GM23338 (cell line): ENCODE data around the gene CACNA2D1. TPM values are rescaled to one million over a fixed set of nuclear protein-coding genes. Genes with fewer than 3 reads are reported as not detected.

Source experiments
- ATAC-seq: fragments of 200-7000 bp; cut with Tn5 transposase; 3 replicates; pipeline ENCODE4 v1.9.1; 2020
- DNase-seq: peaks from one replicate; pipeline ENCODE4 v3.0.0-alpha.2; 2015; ENCODE audit warnings: low spot score
- H2AFZ ChIP-seq: fragments of 200-600 bp; sonication (generic); 2 replicates; pipeline ENCODE4 v1.8.0; 2016; ENCODE audit warnings: antibody characterized with exemption, mild to moderate bottlenecking, moderate library complexity
- H3F3A ChIP-seq: fragments of 200-600 bp; sonication (generic); replicated peaks from 2 replicates; pipeline ENCODE4 v1.8.0; 2017; ENCODE audit warnings: antibody characterized with exemption, mixed run types, low read depth
- H3K27ac ChIP-seq: fragments of 200-600 bp; sonication (generic); 2 replicates; pipeline ENCODE4 v1.6.1; 2016; ENCODE audit warnings: low read depth
- H3K27me3 ChIP-seq: fragments of 200-600 bp; sonication (generic); 2 replicates; pipeline ENCODE4 v1.8.0; 2016; ENCODE audit warnings: mild to moderate bottlenecking, mixed run types, moderate library complexity; ENCODE audit not compliant: insufficient read depth
- H3K36me3 ChIP-seq: fragments of 200-600 bp; sonication (generic); 2 replicates; pipeline ENCODE4 v1.8.0; 2016; ENCODE audit warnings: mild to moderate bottlenecking; ENCODE audit not compliant: insufficient read depth
- H3K4me1 ChIP-seq: fragments of 200-600 bp; sonication (generic); 2 replicates; pipeline ENCODE4 v1.8.0; 2016; ENCODE audit warnings: mild to moderate bottlenecking, moderate library complexity; ENCODE audit not compliant: insufficient read depth
- H3K4me2 ChIP-seq: fragments of 200-600 bp; sonication (generic); 2 replicates; pipeline ENCODE4 v1.7.1; 2017; ENCODE audit warnings: mixed run types
- H3K4me3 ChIP-seq: fragments of 200-600 bp; sonication (generic); 2 replicates; pipeline ENCODE4 v1.6.1; 2016; ENCODE audit warnings: mixed run types
- H3K79me2 ChIP-seq: fragments of 200-600 bp; sonication (generic); replicated peaks from 2 replicates; pipeline ENCODE4 v1.8.0; 2017; ENCODE audit warnings: mild to moderate bottlenecking; ENCODE audit not compliant: insufficient read depth
- H3K9me2 ChIP-seq: fragments of 200-600 bp; sonication (generic); 2 replicates; pipeline ENCODE4 v1.8.0; 2017; ENCODE audit not compliant: insufficient read depth
- H4K20me1 ChIP-seq: fragments of 200-600 bp; sonication (generic); replicated peaks from 2 replicates; pipeline ENCODE4 v1.8.0; 2017; ENCODE audit warnings: mild to moderate bottlenecking; ENCODE audit not compliant: insufficient read depth
- H3K27ac Mint-ChIP-seq: 2 replicates; pipeline ENCODE4 v1.8.0; 2020; ENCODE audit warnings: inconsistent platforms, mild to moderate bottlenecking, moderate library complexity, mixed read lengths
- H3K27me3 Mint-ChIP-seq: 3 replicates; pipeline ENCODE4 v1.8.0; 2022; ENCODE audit warnings: low read depth, mild to moderate bottlenecking, moderate library complexity, mixed read lengths, inconsistent platforms; ENCODE audit not compliant: insufficient read depth, poor library complexity
- H3K36me3 Mint-ChIP-seq: 3 replicates; pipeline ENCODE4 v1.8.0; 2021; ENCODE audit warnings: low read depth, mild to moderate bottlenecking, inconsistent platforms, moderate library complexity, mixed read lengths
- H3K4me1 Mint-ChIP-seq: 3 replicates; pipeline ENCODE4 v1.8.0; 2020; ENCODE audit warnings: mild to moderate bottlenecking, inconsistent platforms, mixed read lengths
- H3K4me3 Mint-ChIP-seq: 3 replicates; pipeline ENCODE4 v1.8.0; 2021; ENCODE audit warnings: moderate library complexity, mild to moderate bottlenecking, inconsistent platforms, mixed read lengths
- H3K9me3 Mint-ChIP-seq: 3 replicates; pipeline ENCODE4 v1.8.0; 2020; ENCODE audit warnings: moderate library complexity, mild to moderate bottlenecking, inconsistent platforms, mixed read lengths
- EZH2 ChIP-seq: fragments of 200-600 bp; sonication (generic); IDR thresholded peaks from one replicate; pipeline ENCODE4 v1.8.0; 2017; ENCODE audit warnings: antibody characterized with exemption, mild to moderate bottlenecking, low read depth; ENCODE audit not compliant: unreplicated experiment
- JUNB ChIP-seq: IDR thresholded peaks from one replicate; pipeline ENCODE4 v1.6.1; 2016; ENCODE audit warnings: antibody characterized with exemption; ENCODE audit not compliant: unreplicated experiment
- NANOG ChIP-seq: IDR thresholded peaks from 2 replicates; pipeline ENCODE4 v1.6.1; 2016; ENCODE audit warnings: antibody characterized with exemption, borderline replicate concordance
- POLR2AphosphoS5 ChIP-seq: IDR thresholded peaks from 2 replicates; pipeline ENCODE4 v1.6.1; 2016; ENCODE audit warnings: antibody characterized with exemption, low read depth
- STAT1 ChIP-seq: IDR thresholded peaks from one replicate; pipeline ENCODE4 v1.6.1; 2016; ENCODE audit warnings: antibody characterized with exemption; ENCODE audit not compliant: unreplicated experiment
- ZNF114 ChIP-seq: fragments of 250-450 bp; sonication (Bioruptor Pico); IDR thresholded peaks from 2 replicates; pipeline ENCODE4 v1.5.0; 2020; ENCODE audit warnings: mild to moderate bottlenecking, moderate library complexity
- polyA plus RNA-seq: library from polyadenylated mRNA; unstranded; fragments of >200 nt; fragmentation: Nextera tagmentation; extraction: Ambion mirVana; gene quantifications from 2 replicates; pipeline ENCODE4 v1.2.1, GENCODE V29; 2016
- total RNA-seq: library from RNA; depleted of rRNA; stranded (reverse); fragments of >200 nt; shearing (Covaris generic); gene quantifications from 2 replicates; pipeline ENCODE4 v1.2.3, GENCODE V29; 2014
- TF ChIP-seq, protein P1 (sequence below): IDR thresholded peaks from 2 replicates; pipeline ENCODE4 v1.6.1; 2016; ENCODE audit warnings: antibody characterized with exemption
- TF ChIP-seq, protein P2 (sequence below): IDR thresholded peaks from one replicate; pipeline ENCODE4 v1.6.1; 2018; ENCODE audit warnings: antibody characterized with exemption; ENCODE audit not compliant: unreplicated experiment

The CACNA2D1 gene
- total and polyA plus RNA-seq, 2 experiments from 2014 or later = 7.0 to 20.4 TPM

DNA sequence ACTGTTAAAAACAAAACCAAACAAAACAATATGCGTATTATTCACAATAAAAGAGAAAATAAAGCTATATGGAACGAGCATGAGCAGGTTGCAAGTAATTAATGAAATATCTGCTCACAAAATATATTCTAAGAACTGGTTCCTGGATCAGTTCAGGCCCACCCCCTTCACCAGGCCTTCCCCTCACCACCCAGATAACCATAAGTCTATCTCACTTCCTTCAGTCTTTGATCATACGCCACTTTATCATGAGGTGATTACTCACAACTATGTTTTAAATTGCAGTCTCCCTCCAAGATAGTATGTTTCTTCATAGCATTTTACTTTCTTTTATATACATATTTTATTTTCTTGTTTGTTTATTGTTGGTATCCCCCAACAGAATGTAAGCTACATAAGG is 410.7 kb downstream of the CACNA2D1 start (continued):
- TF ChIP-seq, protein P1, sequence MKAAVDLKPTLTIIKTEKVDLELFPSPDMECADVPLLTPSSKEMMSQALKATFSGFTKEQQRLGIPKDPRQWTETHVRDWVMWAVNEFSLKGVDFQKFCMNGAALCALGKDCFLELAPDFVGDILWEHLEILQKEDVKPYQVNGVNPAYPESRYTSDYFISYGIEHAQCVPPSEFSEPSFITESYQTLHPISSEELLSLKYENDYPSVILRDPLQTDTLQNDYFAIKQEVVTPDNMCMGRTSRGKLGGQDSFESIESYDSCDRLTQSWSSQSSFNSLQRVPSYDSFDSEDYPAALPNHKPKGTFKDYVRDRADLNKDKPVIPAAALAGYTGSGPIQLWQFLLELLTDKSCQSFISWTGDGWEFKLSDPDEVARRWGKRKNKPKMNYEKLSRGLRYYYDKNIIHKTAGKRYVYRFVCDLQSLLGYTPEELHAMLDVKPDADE = no peak
- no peak for TF ChIP-seq EZH2
- TF ChIP-seq POLR2AphosphoS5 = no peak
- TF ChIP-seq ZNF114 = no peak
- no peak for TF ChIP-seq JUNB

DNA sequence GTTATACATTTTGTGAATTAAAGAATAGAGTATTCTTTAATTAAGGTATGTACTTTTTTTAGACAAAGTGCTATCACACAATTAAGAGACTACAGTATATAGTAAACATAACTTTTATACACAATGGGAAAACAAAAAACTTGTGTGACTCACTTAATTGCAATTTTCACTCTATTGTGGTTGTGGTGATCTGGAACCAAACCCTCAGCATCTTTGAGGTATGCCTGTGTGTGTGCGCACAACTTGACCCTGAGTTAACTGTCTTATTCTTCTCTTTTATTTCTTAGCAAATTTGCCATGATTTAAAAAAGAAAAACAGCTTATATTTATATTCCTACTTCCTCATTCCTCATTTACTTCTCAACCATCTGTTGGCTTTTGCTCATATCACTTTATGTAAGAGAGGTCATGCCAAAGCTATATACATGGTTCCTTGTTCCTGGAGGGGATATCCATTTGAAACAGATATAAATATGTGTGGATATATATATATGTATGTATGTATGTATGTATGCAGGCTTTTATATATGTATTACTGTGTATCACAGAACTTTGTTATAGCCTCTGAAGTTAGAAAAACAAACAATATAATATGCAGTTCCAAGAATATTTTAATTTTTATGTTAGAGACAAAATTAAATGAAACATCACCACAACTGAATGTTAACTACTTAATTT is 414.2 kb downstream of the CACNA2D1 start:
- no peaks in the 10 kb centered on the region for H3K27me3 Mint-ChIP-seq
- H4K20me1 ChIP-seq = no peaks in the 10 kb centered on the region
- no peak overlapping the region for H3K4me3 Mint-ChIP-seq
- no peak overlapping the region for H2AFZ ChIP-seq
- no peak overlapping the region for H3K27ac Mint-ChIP-seq
- no peaks in the 10 kb centered on the region for H3F3A ChIP-seq
- H3K4me3 ChIP-seq = no peak overlapping the region
- no peaks in the 10 kb centered on the region for H3K9me2 ChIP-seq
- peaks cover 6% of the 10 kb centered on the region for H3K4me1 ChIP-seq
- no peak for TF ChIP-seq NANOG
- TF ChIP-seq STAT1 = no peak
- TF ChIP-seq EZH2 = no peak
- TF ChIP-seq, protein P1 = no peak
- TF ChIP-seq, protein P2, sequence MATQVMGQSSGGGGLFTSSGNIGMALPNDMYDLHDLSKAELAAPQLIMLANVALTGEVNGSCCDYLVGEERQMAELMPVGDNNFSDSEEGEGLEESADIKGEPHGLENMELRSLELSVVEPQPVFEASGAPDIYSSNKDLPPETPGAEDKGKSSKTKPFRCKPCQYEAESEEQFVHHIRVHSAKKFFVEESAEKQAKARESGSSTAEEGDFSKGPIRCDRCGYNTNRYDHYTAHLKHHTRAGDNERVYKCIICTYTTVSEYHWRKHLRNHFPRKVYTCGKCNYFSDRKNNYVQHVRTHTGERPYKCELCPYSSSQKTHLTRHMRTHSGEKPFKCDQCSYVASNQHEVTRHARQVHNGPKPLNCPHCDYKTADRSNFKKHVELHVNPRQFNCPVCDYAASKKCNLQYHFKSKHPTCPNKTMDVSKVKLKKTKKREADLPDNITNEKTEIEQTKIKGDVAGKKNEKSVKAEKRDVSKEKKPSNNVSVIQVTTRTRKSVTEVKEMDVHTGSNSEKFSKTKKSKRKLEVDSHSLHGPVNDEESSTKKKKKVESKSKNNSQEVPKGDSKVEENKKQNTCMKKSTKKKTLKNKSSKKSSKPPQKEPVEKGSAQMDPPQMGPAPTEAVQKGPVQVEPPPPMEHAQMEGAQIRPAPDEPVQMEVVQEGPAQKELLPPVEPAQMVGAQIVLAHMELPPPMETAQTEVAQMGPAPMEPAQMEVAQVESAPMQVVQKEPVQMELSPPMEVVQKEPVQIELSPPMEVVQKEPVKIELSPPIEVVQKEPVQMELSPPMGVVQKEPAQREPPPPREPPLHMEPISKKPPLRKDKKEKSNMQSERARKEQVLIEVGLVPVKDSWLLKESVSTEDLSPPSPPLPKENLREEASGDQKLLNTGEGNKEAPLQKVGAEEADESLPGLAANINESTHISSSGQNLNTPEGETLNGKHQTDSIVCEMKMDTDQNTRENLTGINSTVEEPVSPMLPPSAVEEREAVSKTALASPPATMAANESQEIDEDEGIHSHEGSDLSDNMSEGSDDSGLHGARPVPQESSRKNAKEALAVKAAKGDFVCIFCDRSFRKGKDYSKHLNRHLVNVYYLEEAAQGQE = no peak
- H3K79me2 ChIP-seq = no peaks in the 10 kb centered on the region
- no peaks in the 10 kb centered on the region for H3K9me3 Mint-ChIP-seq
- no peaks in the 10 kb centered on the region for H3K27me3 ChIP-seq
- DNase-seq (no peak), ATAC-seq (no peak)
- no peak overlapping the region for H3K4me2 ChIP-seq
- peaks cover 15% of the 10 kb centered on the region for H3K4me1 Mint-ChIP-seq
- no peaks in the 10 kb centered on the region for H3K36me3 ChIP-seq
- no peak overlapping the region for H3K27ac ChIP-seq
- no peaks in the 10 kb centered on the region for H3K36me3 Mint-ChIP-seq
